Measurements from ENCODE around the gene SPATA2L. TPM values are rescaled to one million over a fixed set of nuclear protein-coding genes. Genes with fewer than 3 reads are reported as not detected.

Gene SPATA2L
- polyA plus RNA-seq, 3 donors, result 7.3 to 22.6 (median 11.6) TPM

Other genes with a start within 250 kb of the SPATA2L start
- gene ANKRD11, start 211.1 kb downstream of the SPATA2L start, polyA plus RNA-seq, result 10 to 100 TPM; 24.9 to 53.9 (median 48.4) TPM
- gene SPG7, start 193.3 kb downstream of the SPATA2L start, polyA plus RNA-seq, result 10 to 100 TPM; 38.4 to 62.0 (median 61.1) TPM
- gene RPL13, start 141.0 kb downstream of the SPATA2L start, polyA plus RNA-seq, result 1,000 to 10,000 TPM; 5,860 to 8,120 (median 6,597) TPM
- gene CPNE7, start 125.9 kb downstream of the SPATA2L start, polyA plus RNA-seq, result under 1 TPM in 2 of 3 donors, not detected in 1; 0.28 to 0.65 TPM
- gene DPEP1, start 88.1 kb downstream of the SPATA2L start, polyA plus RNA-seq, result 100 to 1,000 TPM in 1 of 3 donors, under 1 TPM in 2; 0.16 to 133 (median 0.34) TPM
- gene CHMP1A, start 44.0 kb downstream of the SPATA2L start, polyA plus RNA-seq, result 10 to 100 TPM; 34.9 to 59.4 (median 54.2) TPM
- 1 to 10 TPM; 2.7 to 3.1 (median 2.8) TPM for gene SPATA33, start 43.9 kb downstream of the SPATA2L start, polyA plus RNA-seq
- 10 to 100 TPM; 58.4 to 66.1 (median 59.4) TPM for gene CDK10, start 15.0 kb downstream of the SPATA2L start, polyA plus RNA-seq
- 10 to 100 TPM in 2 of 3 donors, 1 to 10 TPM in 1; 5.9 to 19.8 (median 17.3) TPM for gene VPS9D1, start 19.2 kb upstream of the SPATA2L start, polyA plus RNA-seq
- gene ZNF276, start 19.8 kb upstream of the SPATA2L start, polyA plus RNA-seq, result 10 to 100 TPM; 10.7 to 22.5 (median 20.1) TPM
- gene FANCA, start 114.9 kb upstream of the SPATA2L start, polyA plus RNA-seq, result 1 to 10 TPM; 1.3 to 2.8 (median 2.0) TPM
- 1 to 10 TPM; 1.5 to 3.4 (median 2.2) TPM for gene SPIRE2, start 126.8 kb upstream of the SPATA2L start, polyA plus RNA-seq
- gene TCF25, start 171.9 kb upstream of the SPATA2L start, polyA plus RNA-seq, result 100 to 1,000 TPM in 1 of 3 donors, 10 to 100 TPM in 2; 88.9 to 122 (median 99.0) TPM
- gene MC1R, start 217.2 kb upstream of the SPATA2L start, polyA plus RNA-seq, result 1 to 10 TPM; 2.3 to 2.7 (median 2.5) TPM
- gene TUBB3, start 221.6 kb upstream of the SPATA2L start, polyA plus RNA-seq, result 1 to 10 TPM; 2.6 to 7.6 (median 5.1) TPM
- 10 to 100 TPM; 36.6 to 60.7 (median 49.0) TPM for gene DEF8, start 247.1 kb upstream of the SPATA2L start, polyA plus RNA-seq

All from adipose tissue (tissue), 3 donors.